CD4-positive, alpha-beta memory T cell (primary cell): Measurements from ENCODE around the gene PAQR7. TPM values are rescaled to one million over a fixed set of nuclear protein-coding genes. Genes with fewer than 3 reads are reported as not detected.

Source experiments
- CTCF ChIA-PET: fragments of 350-600 bp; sonication (Branson Sonifier 250); formaldehyde crosslinking; loops from one replicate; lab custom pipeline; 2021; ENCODE audit warnings: inconsistent platforms; ENCODE audit not compliant: partially characterized antibody; lab: Charles Lee
- POLR2A ChIA-PET: fragments of 350-600 bp; sonication (Branson Sonifier 250); formaldehyde crosslinking; loops from one replicate; lab custom pipeline; 2021; ENCODE audit not compliant: partially characterized antibody; lab: Charles Lee
- DNase-seq, 5 donors: peaks; one replicate each; pipeline versions ENCODE4 v3.0.0 to v3.0.0-alpha.2; 2020 to 2022; ENCODE audit warnings: mixed read lengths in 1 of 5
- H3K27ac ChIP-seq: one replicate; pipeline ENCODE4 v1.7.0; 2013; ENCODE audit warnings: low read depth, low read length
- H3K27me3 ChIP-seq: 2 replicates; pipeline ENCODE4 v1.7.0; 2013; ENCODE audit warnings: mild to moderate bottlenecking, low read length, moderate library complexity; ENCODE audit not compliant: insufficient read depth
- H3K36me3 ChIP-seq: 2 replicates; pipeline ENCODE4 v1.7.0; 2013; ENCODE audit warnings: mild to moderate bottlenecking, low read length, moderate library complexity; ENCODE audit not compliant: insufficient read depth
- H3K4me1 ChIP-seq: 2 replicates; pipeline ENCODE4 v1.7.0; 2013; ENCODE audit warnings: mild to moderate bottlenecking, low read length, moderate library complexity; ENCODE audit not compliant: insufficient read depth
- H3K4me3 ChIP-seq, 2 donors: one replicate each; pipeline ENCODE4 v1.7.0; 2013; ENCODE audit warnings: low read length in 2 of 2, mild to moderate bottlenecking in 1 of 2
- H3K9me3 ChIP-seq, 2 donors: one replicate each; pipeline ENCODE4 v1.7.0; 2013; ENCODE audit warnings: low read length in 2 of 2, control low read depth in 1 of 2; ENCODE audit not compliant: control insufficient read depth in 1 of 2
- H3K27ac Mint-ChIP-seq, 7 donors: one replicate each; pipeline ENCODE4 v1.8.0; 2020 to 2021; ENCODE audit warnings: mixed read lengths in 7 of 7, mild to moderate bottlenecking in 6 of 7, inconsistent platforms in 3 of 7, moderate library complexity in 3 of 7
- H3K27me3 Mint-ChIP-seq, 2 donors: one replicate each; pipeline ENCODE4 v1.8.0; 2020 to 2021; ENCODE audit warnings: mixed read lengths in 2 of 2
- H3K36me3 Mint-ChIP-seq, 2 donors: one replicate each; pipeline ENCODE4 v1.8.0; 2020 to 2021; ENCODE audit warnings: mixed read lengths in 2 of 2, inconsistent platforms in 1 of 2, mild to moderate bottlenecking in 1 of 2
- H3K4me1 Mint-ChIP-seq, 4 donors: one replicate each; pipeline ENCODE4 v1.8.0; 2020 to 2021; ENCODE audit warnings: mixed read lengths in 4 of 4, mild to moderate bottlenecking in 1 of 4
- H3K4me3 Mint-ChIP-seq, 8 donors: one replicate each; pipeline ENCODE4 v1.8.0; 2020 to 2021; ENCODE audit warnings: mixed read lengths in 8 of 8, mild to moderate bottlenecking in 7 of 8, moderate library complexity in 6 of 8, inconsistent platforms in 3 of 8
- H3K9me3 Mint-ChIP-seq, 8 donors: one replicate each; pipeline ENCODE4 v1.8.0; 2020 to 2021; ENCODE audit warnings: mixed read lengths in 8 of 8, mild to moderate bottlenecking in 5 of 8, inconsistent platforms in 3 of 8, moderate library complexity in 1 of 8
- intact Hi-C: fragments of 100-400 bp; cut with micrococcal nuclease; formaldehyde crosslinking; loops from one replicate; pipeline ENCODE4 v1.15.1; 2023
- polyA plus RNA-seq, 2 donors: library from polyadenylated mRNA; unstranded; fragments of 300-500 nt; fragmentation: Illumina TruSeq; gene quantifications; one replicate each; pipeline ENCODE4 v1.2.3, GENCODE V29; 2021
- total RNA-seq, 2 experiments: library from RNA; stranded (reverse); gene quantifications; one replicate each; pipeline ENCODE4 v1.2.3, GENCODE V29; 2021

Gene PAQR7
- total and polyA plus RNA-seq, 4 experiments from 2014 or later, result 0.29 to 2.6 (median 2.1) TPM; not detected in 1

- peak overlapping the region in 1 of 8 donors; percentile 9 for H3K4me3 Mint-ChIP-seq
Measured at GRCh38 chr1:25909040-25909439, 33.5 kb upstream of the PAQR7 start.

GRCh38 chr1:25908161-25908560 lies 32.7 kb upstream of the PAQR7 start:
- ChIA-PET POLR2A (interaction anchor here (1.1 kb wide), 1 partner anchor 15 kb away, joined by 4 read pairs; no protein-coding TSS in a partner anchor), CTCF (interaction anchor here (1.3 to 2.5 kb wide), 2 partner anchors 12 to 89 kb away, joined by 7 to 9 read pairs; partner anchors contain the start of gene PAFAH2)
- Mint-ChIP-seq H3K27me3 (no peaks in the 10 kb centered on the region), H3K9me3 (no peaks in the 10 kb centered on the region), H3K27ac (peak overlapping the region in 5 of 7 donors; percentile 11 to 97 (median 87)), H3K4me3 (peak overlapping the region in 1 of 8 donors; percentile 18), H3K36me3 (peaks cover 0 to 10% of the 10 kb centered on the region in 2 donors), H3K4me1 (peaks cover 14 to 31% (median 21%) of the 10 kb centered on the region in 4 donors)
- H3K9me3 ChIP-seq, result no peaks in the 10 kb centered on the region
- no peak overlapping the region for H3K27ac ChIP-seq
- no peaks in the 10 kb centered on the region for H3K36me3 ChIP-seq
- no peak overlapping the region for H3K4me3 ChIP-seq
- peaks cover 25% of the 10 kb centered on the region for H3K4me1 ChIP-seq
- no peak for DNase-seq
- H3K27me3 ChIP-seq, result no peaks in the 10 kb centered on the region
- intact Hi-C loops, result no loop called here

More at GRCh38 chr1:25909040-25909439, 33.5 kb upstream of the PAQR7 start:
- Mint-ChIP-seq H3K9me3 (no peaks in the 10 kb centered on the region), H3K4me1 (peaks cover 14 to 31% (median 21%) of the 10 kb centered on the region in 4 donors), H3K27me3 (no peaks in the 10 kb centered on the region), H3K36me3 (peaks cover 0 to 10% of the 10 kb centered on the region in 2 donors), H3K27ac (peak overlapping the region in 2 of 7 donors; percentile 54 to 87)
- Histone ChIP-seq H3K4me1 (peaks cover 17% of the 10 kb centered on the region), H3K27ac (no peak overlapping the region), H3K27me3 (no peaks in the 10 kb centered on the region), H3K4me3 (no peak overlapping the region), H3K36me3 (no peaks in the 10 kb centered on the region), H3K9me3 (no peaks in the 10 kb centered on the region)
- no peak for DNase-seq
- ChIA-PET POLR2A (interaction anchor here (1.1 kb wide), 1 partner anchor 14 kb away, joined by 4 read pairs; no protein-coding TSS in a partner anchor), CTCF (interaction anchor here (0.6 to 2.5 kb wide), 3 partner anchors 13 to 1297 kb away, joined by 4 to 9 read pairs (median 7); partner anchors contain the start of gene PAFAH2)
- intact Hi-C loops, result no loop called here

- ChIA-PET CTCF (interaction anchor here (1.4 kb wide), 1 partner anchor 12 kb away, joined by 8 read pairs; no protein-coding TSS in a partner anchor), POLR2A (interaction anchor here (1.0 to 1.5 kb wide), 3 partner anchors 10 to 87 kb away, joined by 3 to 4 read pairs (median 4); no protein-coding TSS in a partner anchor)
- intact Hi-C loops, result loop anchor here (2.0 kb wide), 1 partner anchor 15 kb away; no protein-coding TSS in a partner anchor
- Histone ChIP-seq H3K9me3 (no peaks in the 10 kb centered on the region), H3K27me3 (no peaks in the 10 kb centered on the region), H3K4me1 (peaks cover 26% of the 10 kb centered on the region), H3K4me3 (no peak overlapping the region), H3K36me3 (no peaks in the 10 kb centered on the region), H3K27ac (no peak overlapping the region)
- Mint-ChIP-seq H3K27me3 (no peaks in the 10 kb centered on the region), H3K4me1 (peaks cover 14 to 31% (median 21%) of the 10 kb centered on the region in 4 donors), H3K36me3 (peaks cover 0 to 10% of the 10 kb centered on the region in 2 donors), H3K9me3 (no peaks in the 10 kb centered on the region), H3K4me3 (peak overlapping the region; percentile 38 to 93 (median 82)), H3K27ac (peak overlapping the region; percentile 79 to 97 (median 95))
- DNase-seq, result no peak
Measured at GRCh38 chr1:25907601-25908000, 32.1 kb upstream of the PAQR7 start.

GRCh38 chr1:25906644-25907300 lies 31.3 kb upstream of the PAQR7 start:
- H3K27me3 ChIP-seq, result no peaks in the 10 kb centered on the region
- H3K9me3 ChIP-seq, result no peaks in the 10 kb centered on the region
- peak overlapping the region in 1 of 2 donors; percentile 71 for H3K4me3 ChIP-seq
- peak overlapping the region; percentile 54 for H3K27ac ChIP-seq
- Mint-ChIP-seq H3K27me3 (no peaks in the 10 kb centered on the region), H3K4me1 (peaks cover 14 to 31% (median 21%) of the 10 kb centered on the region in 4 donors), H3K36me3 (peaks cover 0 to 10% of the 10 kb centered on the region in 2 donors), H3K27ac (peak overlapping the region; percentile 79 to 97 (median 95)), H3K9me3 (no peaks in the 10 kb centered on the region), H3K4me3 (peak overlapping the region; percentile 80 to 93 (median 86))
- peak; percentile 36 to 66 (median 39) for DNase-seq
- no peaks in the 10 kb centered on the region for H3K36me3 ChIP-seq
- H3K4me1 ChIP-seq, result peaks cover 26% of the 10 kb centered on the region
- ChIA-PET CTCF (interaction anchor here (1.4 kb wide), 1 partner anchor 11 kb away, joined by 8 read pairs; no protein-coding TSS in a partner anchor), POLR2A (interaction anchor here (0.6 to 3.8 kb wide), 7 partner anchors 11 to 659 kb away, joined by 3 to 21 read pairs (median 3); partner anchors contain the start of gene RSRP1)
- intact Hi-C loops, result loop anchor here (2.0 kb wide), 1 partner anchor 16 kb away; no protein-coding TSS in a partner anchor

- ChIA-PET POLR2A (interaction anchor here (0.5 to 7.9 kb wide), 13 partner anchors 10 to 658 kb away, joined by 3 to 73 read pairs (median 5); partner anchors contain the start of genes MTFR1L, PAFAH2, PAQR7 and RSRP1), CTCF (interaction anchor here (0.6 to 19.0 kb wide), 9 partner anchors 8 to 564 kb away, joined by 3 to 583 read pairs (median 4); partner anchors contain the start of gene PAFAH2)
- peak within 1 kb of the TSS; percentile 89 to 96 (median 92) for H3K4me3 Mint-ChIP-seq
- H3K27ac Mint-ChIP-seq, result peak within 1 kb of the TSS; percentile 87 to 98 (median 96)
- Histone ChIP-seq H3K9me3 (no peaks in the 10 kb centered on the region), H3K27ac (peak within 1 kb of the TSS; percentile 54), H3K36me3 (no peaks in the 10 kb centered on the region), H3K27me3 (no peaks in the 10 kb centered on the region), H3K4me3 (peak within 1 kb of the TSS; percentile 71 to 93), H3K4me1 (peaks cover 26% of the 10 kb centered on the region)
- H3K4me1 Mint-ChIP-seq, result peaks cover 14 to 31% (median 21%) of the 10 kb centered on the region in 4 donors
- intact Hi-C loops, result loop anchor here (1.0 to 2.0 kb wide), 3 partner anchors 11 to 92 kb away; partner anchors contain the start of gene PAFAH2
- peaks cover 3 to 10% of the 10 kb centered on the region in 2 donors for H3K36me3 Mint-ChIP-seq
- H3K27me3 Mint-ChIP-seq, result no peaks in the 10 kb centered on the region
- no peaks in the 10 kb centered on the region for H3K9me3 Mint-ChIP-seq
- DNase-seq, result peak; percentile 74 to 88 (median 77)
Measured at GRCh38 chr1:25905680-25906643, 30.5 kb upstream of the PAQR7 start, which contains the start of gene STMN1. TSS of gene STMN1 (minus strand) at chr1:25906419. CDS start at chr1:25904676, 1,743 bp downstream.
